ENCODE measurements around the gene FOLR1. TPM values are rescaled to one million over a fixed set of nuclear protein-coding genes. Genes with fewer than 3 reads are reported as not detected.

Gene FOLR1
- total RNA-seq, 1 experiment from 2014 or later, result not detected

- BruUV-seq (replicated peaks), result no TSS peak
- H3K4me3 ChIP-seq (ENCODE audit: low read depth in 2 of 2, low read length in 2 of 2), result no peak overlapping the region
- peaks cover 2% of the 10 kb centered on the region; the same call in 1 of the 2 replicates for H3K27me3 ChIP-seq (ENCODE audit: control insufficient read depth, insufficient read depth, low read length)
- H3K36me3 ChIP-seq (ENCODE audit: control insufficient read depth, insufficient read depth, low read length), result no peaks in the 10 kb centered on the region
- H3K27ac ChIP-seq (ENCODE audit: low read length), result no peak overlapping the region
- in situ Hi-C loops (cut with HindIII; ENCODE audit: low pct_unique_long_range_greater_than_20kb, low sequenced_read_pairs), result no loop called here
- DNase-seq (ENCODE audit: low read depth, low spot score), result no peak
- CTCF ChIA-PET, result no interaction called here
- intact Hi-C loops (cut with micrococcal nuclease; ENCODE audit: unreplicated experiment), result no loop called here
- H3K9me3 ChIP-seq (ENCODE audit: control insufficient read depth, insufficient read depth, low read depth, low read length), result no peaks in the 10 kb centered on the region
- no peaks in the 10 kb centered on the region for H3K4me1 ChIP-seq (ENCODE audit: control insufficient read depth, insufficient read depth, low read length)
- no peak for ATAC-seq
- POLR2A ChIA-PET, result no interaction called here
- no peak for TF ChIP-seq POLR2AphosphoS5 (IDR thresholded peaks at IDR 0.05; ENCODE audit: low read depth, low read length)
- no peak for TF ChIP-seq SIN3A (IDR thresholded peaks at IDR 0.05; ENCODE audit: borderline replicate concordance, insufficient read depth, low read depth, low read length)
- no peak for TF ChIP-seq TCF7L2 (IDR thresholded peaks at IDR 0.05; ENCODE audit: low read depth, low read length)
- no peak for TF ChIP-seq CTCF (IDR thresholded peaks at IDR 0.05)
- no peak for TF ChIP-seq REST (IDR thresholded peaks at IDR 0.05; ENCODE audit: insufficient read depth in 1 of 2, low read depth in 2 of 2, low read length in 1 of 2)
These were observed 34.8 kb upstream of the FOLR1 start for GRCh38 chr11:72157131-72157530.

- in situ Hi-C loops (cut with HindIII; ENCODE audit: low pct_unique_long_range_greater_than_20kb, low sequenced_read_pairs) (no loop called here), intact Hi-C loops (cut with micrococcal nuclease; ENCODE audit: unreplicated experiment) (no loop called here)
- Histone ChIP-seq H3K36me3 (ENCODE audit: control insufficient read depth, insufficient read depth, low read length) (no peaks in the 10 kb centered on the region), H3K27me3 (ENCODE audit: control insufficient read depth, insufficient read depth, low read length) (peaks cover 2% of the 10 kb centered on the region; the same call in 1 of the 2 replicates), H3K4me1 (ENCODE audit: control insufficient read depth, insufficient read depth, low read length) (no peaks in the 10 kb centered on the region), H3K4me3 (ENCODE audit: low read depth in 2 of 2, low read length in 2 of 2) (no peak overlapping the region), H3K27ac (ENCODE audit: low read length) (no peak overlapping the region), H3K9me3 (ENCODE audit: control insufficient read depth, insufficient read depth, low read depth, low read length) (no peaks in the 10 kb centered on the region)
- TF ChIP-seq SIN3A (IDR thresholded peaks at IDR 0.05; ENCODE audit: borderline replicate concordance, insufficient read depth, low read depth, low read length), result no peak
- ATAC-seq (no peak), DNase-seq (ENCODE audit: low read depth, low spot score) (no peak)
- BruUV-seq (replicated peaks), result no TSS peak
- ChIA-PET POLR2A (no interaction called here), CTCF (no interaction called here)
These were observed 31.6 kb upstream of the FOLR1 start for GRCh38 chr11:72160319-72160718.

GRCh38 chr11:72162891-72163492, 28.9 kb upstream of the FOLR1 start:
- no TSS peak for BruUV-seq (replicated peaks)
- no peak for TF ChIP-seq CTCF (IDR thresholded peaks at IDR 0.05)
- no peak for TF ChIP-seq REST (IDR thresholded peaks at IDR 0.05; ENCODE audit: insufficient read depth in 1 of 2, low read depth in 2 of 2, low read length in 1 of 2)
- no peak for TF ChIP-seq TCF7L2 (IDR thresholded peaks at IDR 0.05; ENCODE audit: low read depth, low read length)
- no peak for TF ChIP-seq SIN3A (IDR thresholded peaks at IDR 0.05; ENCODE audit: borderline replicate concordance, insufficient read depth, low read depth, low read length)
- TF ChIP-seq POLR2AphosphoS5 (IDR thresholded peaks at IDR 0.05; ENCODE audit: low read depth, low read length), result no peak
- Histone ChIP-seq H3K4me3 (ENCODE audit: low read depth in 2 of 2, low read length in 2 of 2) (no peak overlapping the region), H3K27me3 (ENCODE audit: control insufficient read depth, insufficient read depth, low read length) (peaks cover 2% of the 10 kb centered on the region; the same call in 1 of the 2 replicates), H3K36me3 (ENCODE audit: control insufficient read depth, insufficient read depth, low read length) (no peaks in the 10 kb centered on the region), H3K9me3 (ENCODE audit: control insufficient read depth, insufficient read depth, low read depth, low read length) (no peaks in the 10 kb centered on the region), H3K4me1 (ENCODE audit: control insufficient read depth, insufficient read depth, low read length) (no peaks in the 10 kb centered on the region), H3K27ac (ENCODE audit: low read length) (no peak overlapping the region)
- intact Hi-C loops (cut with micrococcal nuclease; ENCODE audit: unreplicated experiment) (no loop called here), in situ Hi-C loops (cut with HindIII; ENCODE audit: low pct_unique_long_range_greater_than_20kb, low sequenced_read_pairs) (no loop called here)
- DNase-seq (ENCODE audit: low read depth, low spot score) (no peak), ATAC-seq (no peak)
- ChIA-PET POLR2A (no interaction called here), CTCF (no interaction called here)
